Epithelial cell of esophagus (primary cell): Measurements from ENCODE around the gene ZNF566.

Experiments
- DNase-seq: peaks from one replicate; pipeline ENCODE4 v3.0.0; 2010; ENCODE audit warnings: low read depth
- H3K4me3 ChIP-seq: 2 replicates; pipeline ENCODE4 v1.5.1; 2011; ENCODE audit warnings: mild to moderate bottlenecking, low read length, control low read depth
- TF ChIP-seq, protein P1 (sequence below): IDR thresholded peaks from 2 replicates; pipeline ENCODE4 v1.5.1; 2011; ENCODE audit warnings: low read depth, mild to moderate bottlenecking, low read length, control low read depth, inconsistent platforms; ENCODE audit not compliant: insufficient read depth; ENCODE audit errors: missing control alignments

The ZNF566 gene

DNA sequence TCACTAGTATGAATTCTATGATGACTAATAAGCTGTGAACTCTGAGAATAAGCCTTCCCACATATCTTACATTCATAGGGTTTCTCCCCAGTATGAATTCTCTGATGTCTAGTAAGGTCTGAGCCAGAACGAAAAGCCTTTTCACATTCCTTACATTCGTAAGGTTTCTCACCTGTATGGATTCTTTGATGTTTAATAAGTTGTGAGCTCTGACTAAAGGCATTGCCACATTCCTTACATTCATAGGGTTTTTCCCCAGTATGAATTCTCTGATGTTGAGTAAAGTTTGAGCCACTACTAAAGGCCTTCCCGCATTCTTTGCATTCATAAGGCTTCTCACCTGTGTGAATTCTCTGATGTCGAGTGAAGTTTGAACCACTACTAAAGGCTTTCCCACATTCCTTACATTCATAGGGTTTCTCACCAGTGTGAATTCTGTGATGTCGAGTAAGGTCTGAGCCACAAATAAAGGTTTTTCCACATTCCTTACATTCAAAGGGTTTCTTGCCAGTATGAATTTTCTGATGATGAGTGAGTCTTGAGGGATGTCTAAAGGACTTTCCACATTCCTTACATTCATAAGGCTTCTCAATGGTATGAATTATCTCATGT is 40.2 kb downstream of the ZNF566 start:
- H3K4me3 ChIP-seq = no peak overlapping the region
- TF ChIP-seq, protein P1, sequence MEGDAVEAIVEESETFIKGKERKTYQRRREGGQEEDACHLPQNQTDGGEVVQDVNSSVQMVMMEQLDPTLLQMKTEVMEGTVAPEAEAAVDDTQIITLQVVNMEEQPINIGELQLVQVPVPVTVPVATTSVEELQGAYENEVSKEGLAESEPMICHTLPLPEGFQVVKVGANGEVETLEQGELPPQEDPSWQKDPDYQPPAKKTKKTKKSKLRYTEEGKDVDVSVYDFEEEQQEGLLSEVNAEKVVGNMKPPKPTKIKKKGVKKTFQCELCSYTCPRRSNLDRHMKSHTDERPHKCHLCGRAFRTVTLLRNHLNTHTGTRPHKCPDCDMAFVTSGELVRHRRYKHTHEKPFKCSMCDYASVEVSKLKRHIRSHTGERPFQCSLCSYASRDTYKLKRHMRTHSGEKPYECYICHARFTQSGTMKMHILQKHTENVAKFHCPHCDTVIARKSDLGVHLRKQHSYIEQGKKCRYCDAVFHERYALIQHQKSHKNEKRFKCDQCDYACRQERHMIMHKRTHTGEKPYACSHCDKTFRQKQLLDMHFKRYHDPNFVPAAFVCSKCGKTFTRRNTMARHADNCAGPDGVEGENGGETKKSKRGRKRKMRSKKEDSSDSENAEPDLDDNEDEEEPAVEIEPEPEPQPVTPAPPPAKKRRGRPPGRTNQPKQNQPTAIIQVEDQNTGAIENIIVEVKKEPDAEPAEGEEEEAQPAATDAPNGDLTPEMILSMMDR = no peak
- no peak for DNase-seq

DNA sequence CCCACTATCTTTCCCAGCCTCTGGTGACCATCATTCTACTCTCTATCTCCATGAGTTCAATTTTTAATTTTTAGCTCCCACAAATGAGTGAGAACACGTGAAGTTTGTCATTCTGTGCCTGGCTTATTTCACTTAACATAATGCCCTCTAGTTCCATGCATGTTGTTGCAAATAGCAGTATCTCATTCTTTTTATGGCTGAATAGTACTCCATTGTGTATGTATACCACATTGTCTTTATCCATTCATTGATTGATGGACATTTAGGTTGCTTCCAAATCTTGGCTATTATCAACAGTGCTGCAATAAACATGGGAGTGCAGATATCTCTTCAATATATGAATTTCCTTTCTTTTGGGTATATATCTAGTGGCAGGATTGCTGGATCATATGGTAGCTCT is 48.0 kb downstream of the ZNF566 start:
- no peak overlapping the region for H3K4me3 ChIP-seq
- TF ChIP-seq, protein P1 = no peak
- no peak for DNase-seq

DNA sequence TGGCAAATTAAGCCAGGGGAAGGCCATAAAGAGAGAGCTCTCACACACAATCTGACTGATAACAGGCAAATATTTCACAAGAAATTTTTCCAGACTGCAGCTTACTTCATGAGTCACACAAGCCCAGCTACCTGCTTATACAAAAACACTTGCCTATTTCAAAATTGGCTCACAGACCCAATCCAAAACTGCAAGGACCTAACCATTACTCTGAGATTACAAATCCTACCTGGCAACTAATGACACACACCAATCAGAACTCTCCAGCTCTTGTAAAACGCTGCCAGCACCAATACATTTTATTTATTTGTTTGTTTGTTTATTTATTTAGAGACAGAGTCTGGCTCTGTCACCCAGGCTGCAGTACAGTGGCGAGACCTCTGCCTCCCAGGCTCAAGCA is 52.8 kb downstream of the ZNF566 start:
- DNase-seq = peak; percentile 69
- TF ChIP-seq, protein P1 = no peak
- no peak overlapping the region for H3K4me3 ChIP-seq

DNA sequence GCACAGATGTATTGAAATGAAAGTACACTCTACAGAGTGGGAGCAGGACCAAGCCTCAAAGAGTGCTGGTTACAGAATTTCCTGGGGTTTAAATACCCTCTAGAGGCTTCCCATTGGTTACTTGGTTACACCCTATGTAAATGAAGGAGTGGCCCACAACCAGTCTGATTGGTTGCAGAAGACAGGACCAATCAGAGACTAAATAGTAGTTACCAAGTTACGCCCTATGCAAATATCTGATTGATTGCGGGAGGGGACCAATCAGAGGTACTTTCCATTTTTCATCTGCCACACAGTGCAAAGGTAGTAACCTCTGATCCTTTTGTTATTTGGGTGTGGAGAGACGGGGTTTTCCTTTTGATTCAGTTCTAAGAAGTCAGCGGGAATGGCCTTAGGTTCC is 65.4 kb downstream of the ZNF566 start:
- TF ChIP-seq, protein P1 = no peak
- no peak overlapping the region for H3K4me3 ChIP-seq
- no peak for DNase-seq

DNA sequence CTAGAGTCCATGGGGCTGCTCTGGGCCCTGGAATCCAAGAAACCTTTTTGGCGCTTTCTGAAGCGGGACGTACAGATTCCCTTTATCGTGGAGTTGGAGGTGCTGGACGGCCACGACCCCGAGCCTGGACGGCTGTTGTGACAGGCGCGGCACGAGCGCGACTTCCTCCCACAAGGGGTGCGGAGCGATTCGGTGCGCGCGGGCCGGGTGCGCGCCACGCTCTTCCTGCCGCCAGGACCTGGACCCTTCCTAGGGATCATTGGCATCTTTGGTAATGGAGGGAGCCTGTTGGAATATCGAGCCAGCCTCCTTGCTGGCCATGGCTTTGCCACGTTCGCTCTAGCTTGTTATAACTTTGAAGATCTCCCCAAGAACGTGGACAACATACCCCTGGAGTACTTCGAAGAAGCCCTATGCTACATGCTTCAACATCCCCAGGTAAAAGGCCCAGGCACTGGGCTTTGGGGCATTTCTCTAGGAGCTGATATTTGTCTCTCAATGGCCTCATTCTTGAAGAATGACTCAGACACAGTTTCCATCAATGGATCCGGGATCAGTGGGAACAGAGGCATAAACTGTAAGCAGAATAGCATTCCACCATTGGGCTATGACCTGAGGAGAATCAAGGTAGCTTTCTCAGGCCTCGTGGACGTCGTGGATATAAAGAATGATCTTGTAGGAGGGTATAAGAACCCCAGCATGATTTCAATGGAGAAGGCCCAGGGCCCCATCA is 67.4 kb downstream of the ZNF566 start:
- TF ChIP-seq, protein P1 = no peak
- no peak for DNase-seq
- peak overlapping the region; percentile 32 for H3K4me3 ChIP-seq

DNA sequence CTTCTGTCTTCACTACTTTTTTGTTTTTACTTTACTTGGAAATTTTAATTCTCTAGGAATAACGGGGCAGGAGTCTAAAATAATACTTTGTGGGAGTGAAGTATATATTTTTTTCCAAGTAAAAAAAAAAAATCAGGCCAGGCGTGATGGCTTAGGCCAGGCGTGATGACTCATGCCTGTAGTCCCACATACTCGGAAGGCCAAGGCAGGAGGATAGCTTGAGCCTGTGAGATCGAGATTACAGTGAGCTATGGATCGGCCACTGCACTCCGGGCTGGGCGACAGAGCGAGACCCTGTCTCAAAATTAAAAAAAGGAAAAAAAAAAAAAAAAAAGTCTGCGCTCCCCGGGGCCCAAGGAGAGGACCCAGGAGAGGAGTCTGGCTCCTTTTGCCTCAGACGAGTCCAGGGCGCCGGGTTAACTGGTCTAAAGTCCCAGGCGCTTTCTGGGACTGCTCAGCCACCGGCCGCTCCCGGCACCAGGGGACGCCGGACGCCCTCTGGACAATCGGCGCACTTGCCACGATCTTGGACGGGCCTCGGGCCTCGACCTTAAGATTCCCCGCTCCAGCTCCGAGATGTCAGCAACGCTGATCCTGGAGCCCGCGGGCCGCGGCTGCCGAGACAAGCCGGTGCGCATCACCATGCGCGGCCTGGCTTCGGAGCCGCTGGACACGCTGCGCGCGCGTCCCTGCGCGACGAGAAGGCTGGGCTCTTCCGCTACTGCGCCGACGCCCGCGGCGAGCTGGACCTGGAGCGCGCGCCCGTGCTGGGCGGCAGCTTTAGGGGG is 68.2 kb downstream of the ZNF566 start:
- peak overlapping the region; percentile 32 for H3K4me3 ChIP-seq
- TF ChIP-seq, protein P1 = no peak
- DNase-seq = peak; percentile 31
